Left ventricle myocardium inferior (tissue), 1 donor: ENCODE measurements around the gene ZBTB25. TPM values are rescaled to one million over a fixed set of nuclear protein-coding genes. Genes with fewer than 3 reads are reported as not detected.

Experiments
- DNase-seq: peaks from one replicate; pipeline ENCODE4 v3.0.0-alpha.2; 2020
- H3K27ac ChIP-seq: fragments of 200-600 bp; replicated peaks from 2 replicates; pipeline ENCODE4 v1.8.0; 2021
- H3K27me3 ChIP-seq: fragments of 200-600 bp; 2 replicates; pipeline ENCODE4 v1.8.0; 2021; ENCODE audit warnings: low read depth
- H3K36me3 ChIP-seq: fragments of 200-600 bp; 2 replicates; pipeline ENCODE4 v1.8.0; 2021
- H3K4me1 ChIP-seq: fragments of 200-600 bp; 2 replicates; pipeline ENCODE4 v1.8.0; 2021
- H3K4me3 ChIP-seq: fragments of 200-600 bp; 2 replicates; pipeline ENCODE4 v1.8.0; 2021; ENCODE audit warnings: mild to moderate bottlenecking, moderate library complexity
- H3K9me3 ChIP-seq: fragments of 200-600 bp; replicated peaks from 2 replicates; pipeline ENCODE4 v1.8.0; 2021
- intact Hi-C: fragments of 100-400 bp; cut with micrococcal nuclease; formaldehyde crosslinking; loops from one replicate; pipeline ENCODE4 v1.11.0; 2022
- total RNA-seq: library from RNA; stranded (reverse); fragmentation: NEBNext Ultra II Directional; extraction: Animal tissue kit (Norgen Biotek cat#: 25700); gene quantifications from one replicate; pipeline ENCODE4 v1.2.1, GENCODE V29; 2021
- TF ChIP-seq, protein P1 (sequence below): fragments of 200-600 bp; IDR thresholded peaks from 2 replicates; pipeline ENCODE4 v1.8.0; 2021; ENCODE audit warnings: antibody characterized with exemption, mild to moderate bottlenecking, borderline replicate concordance
- donor health status: DM: no; HTN: yes; CAD: no; lungs with severe emphysema.

Gene ZBTB25
- total RNA-seq, 1 donor from 2014 or later, result 20.8 TPM

DNA sequence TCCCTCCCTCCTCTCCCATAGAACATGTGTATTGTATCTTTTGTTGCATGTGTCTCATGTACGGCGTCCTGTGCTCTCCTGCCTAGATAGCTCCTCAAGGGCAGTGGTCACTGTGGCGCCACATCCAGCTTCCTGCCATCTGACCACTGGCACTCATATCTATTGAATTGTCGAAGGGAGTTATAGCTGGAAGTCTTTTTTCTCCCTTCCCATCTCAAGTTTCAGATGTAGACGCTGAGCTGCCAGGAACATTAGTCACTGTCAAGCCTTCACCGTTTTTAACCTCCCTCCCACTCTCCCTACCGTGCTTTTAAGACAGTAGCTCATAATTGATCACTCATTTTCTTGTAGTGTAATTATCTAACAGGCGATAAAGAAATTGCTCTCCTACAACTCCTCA lies 82.5 kb downstream of the ZBTB25 start:
- no peaks in the 10 kb centered on the region for H3K9me3 ChIP-seq
- H3K27me3 ChIP-seq, result no peaks in the 10 kb centered on the region
- peaks cover 87% of the 10 kb centered on the region for H3K36me3 ChIP-seq
- no peaks in the 10 kb centered on the region for H3K4me1 ChIP-seq
- no peak overlapping the region for H3K4me3 ChIP-seq
- TF ChIP-seq, protein P1, sequence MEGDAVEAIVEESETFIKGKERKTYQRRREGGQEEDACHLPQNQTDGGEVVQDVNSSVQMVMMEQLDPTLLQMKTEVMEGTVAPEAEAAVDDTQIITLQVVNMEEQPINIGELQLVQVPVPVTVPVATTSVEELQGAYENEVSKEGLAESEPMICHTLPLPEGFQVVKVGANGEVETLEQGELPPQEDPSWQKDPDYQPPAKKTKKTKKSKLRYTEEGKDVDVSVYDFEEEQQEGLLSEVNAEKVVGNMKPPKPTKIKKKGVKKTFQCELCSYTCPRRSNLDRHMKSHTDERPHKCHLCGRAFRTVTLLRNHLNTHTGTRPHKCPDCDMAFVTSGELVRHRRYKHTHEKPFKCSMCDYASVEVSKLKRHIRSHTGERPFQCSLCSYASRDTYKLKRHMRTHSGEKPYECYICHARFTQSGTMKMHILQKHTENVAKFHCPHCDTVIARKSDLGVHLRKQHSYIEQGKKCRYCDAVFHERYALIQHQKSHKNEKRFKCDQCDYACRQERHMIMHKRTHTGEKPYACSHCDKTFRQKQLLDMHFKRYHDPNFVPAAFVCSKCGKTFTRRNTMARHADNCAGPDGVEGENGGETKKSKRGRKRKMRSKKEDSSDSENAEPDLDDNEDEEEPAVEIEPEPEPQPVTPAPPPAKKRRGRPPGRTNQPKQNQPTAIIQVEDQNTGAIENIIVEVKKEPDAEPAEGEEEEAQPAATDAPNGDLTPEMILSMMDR, result no peak
- intact Hi-C loops, result loop anchor here (10.0 kb wide), 1 partner anchor 54 kb away; no protein-coding TSS in a partner anchor
- DNase-seq, result no peak
- no peak overlapping the region for H3K27ac ChIP-seq

DNA sequence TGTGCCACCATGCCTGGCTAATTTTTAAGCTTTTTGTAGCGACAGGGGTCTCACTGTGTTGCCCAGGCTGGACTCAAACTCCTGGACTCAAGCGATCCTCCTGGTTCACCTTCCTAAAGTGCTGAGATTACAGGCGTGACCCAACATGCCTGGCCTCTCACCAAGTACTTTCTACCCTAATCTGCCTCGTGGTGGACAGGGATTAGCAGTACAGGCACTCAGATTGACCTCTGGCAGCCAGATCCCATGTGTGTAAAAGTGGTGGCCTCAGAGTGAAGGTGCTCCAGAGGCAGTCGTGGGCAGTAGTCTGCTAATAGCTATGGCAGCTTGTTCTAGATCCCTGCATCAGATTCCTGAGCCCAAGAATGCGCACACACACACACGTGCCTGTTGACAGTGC lies 84.6 kb downstream of the ZBTB25 start:
- Histone ChIP-seq H3K27me3 (no peaks in the 10 kb centered on the region), H3K4me3 (no peak overlapping the region), H3K27ac (no peak overlapping the region), H3K36me3 (peaks cover 80% of the 10 kb centered on the region), H3K4me1 (no peaks in the 10 kb centered on the region), H3K9me3 (no peaks in the 10 kb centered on the region)
- no peak for DNase-seq
- TF ChIP-seq, protein P1, result no peak
- intact Hi-C loops, result no loop called here

GRCh38 chr14:64417771-64418125 lies 85.9 kb downstream of the ZBTB25 start:
- TF ChIP-seq, protein P1, result no peak
- intact Hi-C loops, result no loop called here
- no peaks in the 10 kb centered on the region for H3K9me3 ChIP-seq
- no peaks in the 10 kb centered on the region for H3K4me1 ChIP-seq
- H3K36me3 ChIP-seq, result peaks cover 74% of the 10 kb centered on the region
- H3K4me3 ChIP-seq, result no peak overlapping the region
- H3K27me3 ChIP-seq, result no peaks in the 10 kb centered on the region
- no peak overlapping the region for H3K27ac ChIP-seq
- no peak for DNase-seq

- Histone ChIP-seq H3K36me3 (peaks cover 70% of the 10 kb centered on the region), H3K27me3 (no peaks in the 10 kb centered on the region), H3K9me3 (no peaks in the 10 kb centered on the region), H3K4me1 (no peaks in the 10 kb centered on the region), H3K4me3 (no peak overlapping the region), H3K27ac (no peak overlapping the region)
- intact Hi-C loops, result no loop called here
- TF ChIP-seq, protein P1, result no peak
- DNase-seq, result no peak
Measured at GRCh38 chr14:64417055-64417770, 86.4 kb downstream of the ZBTB25 start.

DNA sequence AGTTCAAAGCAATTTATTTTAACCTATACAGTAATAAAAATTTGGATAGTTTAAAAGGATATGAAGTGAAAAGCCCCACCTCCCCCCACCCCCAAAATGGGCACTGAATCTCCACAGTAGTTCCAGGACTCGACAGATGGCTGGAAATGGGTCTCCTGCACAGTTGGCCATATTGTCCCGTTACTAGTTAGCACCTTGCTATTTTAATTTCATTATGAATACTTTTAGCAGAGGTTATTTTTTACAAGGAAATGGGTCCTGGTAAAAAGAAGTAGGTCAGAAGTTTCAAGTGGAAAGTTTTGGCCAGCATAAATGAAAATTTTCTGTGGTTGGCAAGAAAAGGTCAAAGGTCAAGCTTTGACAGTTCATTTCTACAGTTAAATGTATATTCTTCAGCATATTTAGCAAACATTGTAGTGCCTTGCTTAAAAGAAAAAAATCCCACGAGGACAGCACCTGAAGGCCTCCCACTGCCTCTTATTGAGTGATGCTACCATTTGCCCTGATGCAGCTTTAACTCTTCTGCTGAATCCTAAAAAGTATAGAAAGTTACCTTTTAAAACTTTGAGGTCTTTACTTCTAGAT lies 87.2 kb downstream of the ZBTB25 start:
- TF ChIP-seq, protein P1, result no peak
- Histone ChIP-seq H3K27me3 (no peaks in the 10 kb centered on the region), H3K36me3 (peaks cover 71% of the 10 kb centered on the region), H3K27ac (no peak overlapping the region), H3K4me1 (no peaks in the 10 kb centered on the region), H3K4me3 (no peak overlapping the region), H3K9me3 (no peaks in the 10 kb centered on the region)
- intact Hi-C loops, result no loop called here
- no peak for DNase-seq
